HepG2 (cell line): Measurements from ENCODE around the gene FN1. TPM values are rescaled to one million over a fixed set of nuclear protein-coding genes. Genes with fewer than 3 reads are reported as not detected.
A peak's percentile ranks its signal among the peaks of the same experiment; 100 is the strongest.

Experiments used
- DMAP1 ChIP-seq: IDR thresholded peaks from 2 replicates; pipeline ENCODE4 v1.6.1; 2016
- KIAA2018 ChIP-seq: sonication (generic); formaldehyde crosslinking; IDR thresholded peaks from 2 replicates; pipeline ENCODE4 v1.5.0; 2020; ENCODE audit warnings: mild to moderate bottlenecking, missing genetic modification reagents, borderline replicate concordance
- MNT ChIP-seq: fragments of 450-650 bp; IDR thresholded peaks from 2 replicates; pipeline ENCODE4 v1.6.1; 2016
- ZBTB7B ChIP-seq: sonication (generic); formaldehyde crosslinking; IDR thresholded peaks from 2 replicates; pipeline ENCODE4 v1.4.0; 2020; ENCODE audit warnings: missing genetic modification reagents
- ZFP36L1 ChIP-seq: sonication (generic); formaldehyde crosslinking; IDR thresholded peaks from 2 replicates; pipeline ENCODE4 v1.8.0; 2022; ENCODE audit warnings: mild to moderate bottlenecking, missing genetic modification reagents, moderate library complexity
- ZNF878 ChIP-seq: sonication (generic); formaldehyde crosslinking; IDR thresholded peaks from 2 replicates; pipeline ENCODE4 v1.8.1; 2023; ENCODE audit warnings: mild to moderate bottlenecking, missing genetic modification reagents, moderate library complexity
- ZSCAN29 ChIP-seq: sonication (generic); formaldehyde crosslinking; conservative IDR thresholded peaks from 2 replicates; pipeline ENCODE4 v1.4.0; 2020; ENCODE audit warnings: mild to moderate bottlenecking, missing genetic modification reagents
- polyA plus RNA-seq, 8 experiments: library from polyadenylated mRNA; depleted of rRNA in 3 of 8; stranded (reverse) in 7 of 8; unstranded in 1 of 8; fragments of >200 nt; fragmentation: Illumina TruSeq in 4 of 8; extraction: Trizol in 4 of 8; gene quantifications; 2 replicates each; pipeline versions ENCODE4 v1.2.1 to v1.2.3, GENCODE V29; 2011 to 2016; ENCODE audit warnings: low read depth in 4 of 8, missing spikeins in 1 of 8, mixed read lengths in 1 of 8; ENCODE audit not compliant: insufficient read depth in 1 of 8
- total RNA-seq, 5 experiments: library from RNA; depleted of rRNA; stranded (reverse); fragments of >200 nt; fragmentation: Illumina TruSeq; extraction: Trizol; gene quantifications; 2 replicates each; pipeline ENCODE4 v1.2.3, GENCODE V29; 2016; ENCODE audit warnings: low read depth in 1 of 5
- TF ChIP-seq, protein P1 (sequence below): sonication (generic); formaldehyde crosslinking; IDR thresholded peaks from 2 replicates; pipeline ENCODE4 v1.5.1; 2020; ENCODE audit warnings: missing genetic modification reagents, mild to moderate bottlenecking, borderline replicate concordance
- TF ChIP-seq, protein P2 (sequence below): sonication (generic); formaldehyde crosslinking; IDR thresholded peaks from 2 replicates; pipeline ENCODE4 v1.4.0; 2020; ENCODE audit warnings: mild to moderate bottlenecking, missing genetic modification reagents

The FN1 gene
- total and polyA plus RNA-seq, 2 of the 13 experiments (the other 11 are each of a cell fraction or from before 2014, with no cell fraction given), result 1,847 to 6,471 TPM

- TF ChIP-seq KIAA2018 (CRISPR knock-in tag) (no peak), ZBTB7B (CRISPR knock-in tag) (peak; percentile 69), ZFP36L1 (CRISPR knock-in tag) (peak; percentile 72; the same call in 1 of the 2 replicates), MNT (peak; percentile 64), ZNF878 (CRISPR knock-in tag) (peak; percentile 94), DMAP1 (peak; percentile 70), ZSCAN29 (no peak)
- TF ChIP-seq, protein P1, sequence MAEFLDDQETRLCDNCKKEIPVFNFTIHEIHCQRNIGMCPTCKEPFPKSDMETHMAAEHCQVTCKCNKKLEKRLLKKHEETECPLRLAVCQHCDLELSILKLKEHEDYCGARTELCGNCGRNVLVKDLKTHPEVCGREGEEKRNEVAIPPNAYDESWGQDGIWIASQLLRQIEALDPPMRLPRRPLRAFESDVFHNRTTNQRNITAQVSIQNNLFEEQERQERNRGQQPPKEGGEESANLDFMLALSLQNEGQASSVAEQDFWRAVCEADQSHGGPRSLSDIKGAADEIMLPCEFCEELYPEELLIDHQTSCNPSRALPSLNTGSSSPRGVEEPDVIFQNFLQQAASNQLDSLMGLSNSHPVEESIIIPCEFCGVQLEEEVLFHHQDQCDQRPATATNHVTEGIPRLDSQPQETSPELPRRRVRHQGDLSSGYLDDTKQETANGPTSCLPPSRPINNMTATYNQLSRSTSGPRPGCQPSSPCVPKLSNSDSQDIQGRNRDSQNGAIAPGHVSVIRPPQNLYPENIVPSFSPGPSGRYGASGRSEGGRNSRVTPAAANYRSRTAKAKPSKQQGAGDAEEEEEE (CRISPR knock-in tag), result no peak
- TF ChIP-seq, protein P2, sequence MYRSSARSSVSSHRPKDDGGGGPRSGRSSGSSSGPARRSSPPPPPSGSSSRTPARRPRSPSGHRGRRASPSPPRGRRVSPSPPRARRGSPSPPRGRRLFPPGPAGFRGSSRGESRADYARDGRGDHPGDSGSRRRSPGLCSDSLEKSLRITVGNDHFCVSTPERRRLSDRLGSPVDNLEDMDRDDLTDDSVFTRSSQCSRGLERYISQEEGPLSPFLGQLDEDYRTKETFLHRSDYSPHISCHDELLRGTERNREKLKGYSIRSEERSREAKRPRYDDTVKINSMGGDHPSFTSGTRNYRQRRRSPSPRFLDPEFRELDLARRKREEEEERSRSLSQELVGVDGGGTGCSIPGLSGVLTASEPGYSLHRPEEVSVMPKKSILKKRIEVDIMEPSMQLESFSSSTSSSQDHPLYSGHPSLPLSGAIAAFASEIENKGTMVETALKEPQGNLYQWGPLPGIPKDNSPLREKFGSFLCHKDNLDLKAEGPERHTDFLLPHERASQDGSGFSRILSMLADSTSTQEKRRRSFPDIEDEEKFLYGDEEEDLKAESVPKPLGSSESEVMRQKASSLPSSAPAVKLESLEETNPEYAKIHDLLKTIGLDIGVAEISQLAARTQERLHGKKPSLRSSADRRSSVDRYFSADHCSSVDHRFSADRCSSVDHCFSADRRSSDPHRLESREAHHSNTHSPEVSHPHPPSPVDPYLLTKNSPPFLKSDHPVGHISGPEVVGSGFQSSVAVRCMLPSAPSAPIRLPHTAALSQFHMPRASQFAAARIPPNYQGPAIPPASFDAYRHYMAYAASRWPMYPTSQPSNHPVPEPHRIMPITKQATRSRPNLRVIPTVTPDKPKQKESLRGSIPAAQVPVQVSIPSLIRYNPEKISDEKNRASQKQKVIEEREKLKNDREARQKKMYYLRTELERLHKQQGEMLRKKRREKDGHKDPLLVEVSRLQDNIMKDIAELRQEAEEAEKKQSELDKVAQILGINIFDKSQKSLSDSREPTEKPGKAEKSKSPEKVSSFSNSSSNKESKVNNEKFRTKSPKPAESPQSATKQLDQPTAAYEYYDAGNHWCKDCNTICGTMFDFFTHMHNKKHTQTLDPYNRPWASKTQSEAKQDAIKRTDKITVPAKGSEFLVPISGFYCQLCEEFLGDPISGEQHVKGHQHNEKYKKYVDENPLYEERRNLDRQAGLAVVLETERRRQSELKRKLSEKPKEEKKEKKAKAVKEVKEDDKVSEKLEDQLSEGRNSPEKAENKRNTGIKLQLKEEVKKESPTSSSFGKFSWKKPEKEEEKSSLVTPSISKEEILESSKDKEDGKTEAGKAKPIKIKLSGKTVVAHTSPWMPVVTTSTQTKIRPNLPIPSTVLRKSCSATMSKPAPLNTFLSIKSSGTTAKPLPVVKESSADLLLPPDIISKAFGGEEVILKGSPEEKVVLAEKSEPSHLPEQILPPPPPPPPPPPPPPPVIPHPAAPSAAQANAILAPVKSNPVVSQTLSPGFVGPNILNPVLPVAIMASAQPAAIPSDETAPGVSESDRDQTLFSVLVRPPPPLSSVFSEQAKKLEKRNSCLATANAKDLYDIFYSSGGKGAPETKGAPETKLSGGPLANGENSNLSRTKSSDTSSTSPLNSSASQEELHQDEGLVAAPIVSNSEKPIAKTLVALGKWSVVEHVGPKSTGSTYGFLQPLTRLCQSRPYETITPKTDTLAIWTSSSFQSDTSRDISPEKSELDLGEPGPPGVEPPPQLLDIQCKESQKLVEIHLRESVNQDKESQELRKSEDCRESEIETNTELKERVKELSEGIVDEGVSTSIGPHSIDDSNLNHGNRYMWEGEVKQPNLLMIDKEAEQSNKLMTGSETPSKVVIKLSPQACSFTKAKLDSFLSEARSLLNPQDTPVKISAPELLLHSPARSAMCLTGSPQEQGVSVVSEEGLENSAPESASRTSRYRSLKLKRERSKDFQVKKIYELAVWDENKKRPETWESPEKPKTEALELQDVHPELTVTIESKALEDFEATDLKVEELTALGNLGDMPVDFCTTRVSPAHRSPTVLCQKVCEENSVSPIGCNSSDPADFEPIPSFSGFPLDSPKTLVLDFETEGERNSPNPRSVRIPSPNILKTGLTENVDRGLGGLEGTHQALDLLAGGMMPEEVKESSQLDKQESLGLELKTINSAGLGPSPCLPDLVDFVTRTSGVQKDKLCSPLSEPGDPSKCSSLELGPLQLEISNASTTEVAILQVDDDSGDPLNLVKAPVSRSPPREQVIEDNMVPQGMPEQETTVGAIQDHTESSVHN (CRISPR knock-in tag), result no peak
These were observed 15.4 kb downstream of the FN1 start (continued) for GRCh38 chr2:215420471-215420935.
